Left ventricle myocardium superior (tissue), 1 donor: ENCODE results near the gene ZHX3. TPM values are rescaled to one million over a fixed set of nuclear protein-coding genes. Genes with fewer than 3 reads are reported as not detected.

ENCODE experiments used
- ATAC-seq: fragments of 200-7000 bp; cut with Tn5 transposase; one replicate; pipeline ENCODE4 v1.9.1; 2020; ENCODE audit warnings: mild to moderate bottlenecking, moderate library complexity
- DNase-seq: peaks from one replicate; pipeline ENCODE4 v3.0.0-alpha.2; 2020
- intact Hi-C: fragments of 100-400 bp; cut with micrococcal nuclease; formaldehyde crosslinking; loops from one replicate; pipeline ENCODE4 v1.11.0; 2022
- total RNA-seq: library from RNA; stranded (reverse); fragmentation: NEBNext Ultra II Directional; extraction: Animal tissue kit (Norgen Biotek cat#: 25700); gene quantifications from one replicate; pipeline ENCODE4 v1.2.1, GENCODE V29; 2021
- donor health status: DM: no; HTN: yes; CAD: no; lungs with severe emphysema.

Gene ZHX3
- total RNA-seq, 1 donor from 2014 or later = 37.8 TPM

GRCh38 chr20:41154436-41155176 lies 162.9 kb downstream of the ZHX3 start:
- intact Hi-C loops = no loop called here
- DNase-seq (peak; percentile 46), ATAC-seq (peak; percentile 76)

DNA sequence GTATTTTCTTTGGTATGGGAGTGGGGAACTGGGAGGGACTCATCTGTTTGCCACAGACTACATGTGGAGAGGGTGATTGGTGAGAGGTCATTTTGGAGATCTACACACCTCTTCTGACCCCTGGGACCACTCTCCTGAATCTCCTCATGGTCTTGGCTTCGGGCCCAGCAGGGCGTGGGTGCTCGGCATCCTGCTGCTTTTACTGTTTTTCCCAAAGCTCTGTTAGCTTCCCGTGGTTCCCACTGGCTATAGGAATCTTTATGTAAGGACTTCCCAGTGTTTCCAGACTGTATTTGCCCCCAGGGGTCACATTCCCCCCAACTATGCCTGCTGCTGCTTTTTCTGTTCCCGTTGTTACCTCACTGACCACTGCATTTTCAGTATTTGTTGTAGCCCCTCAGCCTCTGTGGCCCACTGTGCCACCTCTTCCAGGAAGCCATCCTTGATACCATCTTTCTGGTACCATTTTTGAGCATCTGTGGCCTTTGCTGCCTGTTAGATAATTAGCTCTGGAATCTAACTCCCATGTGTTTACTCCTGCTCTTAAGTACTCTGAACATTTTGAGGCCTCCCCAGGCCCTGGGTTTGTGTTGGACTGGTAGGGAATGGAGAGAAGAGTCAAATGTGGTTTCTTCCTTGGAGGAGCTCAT lies 165.3 kb downstream of the ZHX3 start:
- ATAC-seq (no peak), DNase-seq (peak; percentile 42)
- intact Hi-C loops = no loop called here

DNA sequence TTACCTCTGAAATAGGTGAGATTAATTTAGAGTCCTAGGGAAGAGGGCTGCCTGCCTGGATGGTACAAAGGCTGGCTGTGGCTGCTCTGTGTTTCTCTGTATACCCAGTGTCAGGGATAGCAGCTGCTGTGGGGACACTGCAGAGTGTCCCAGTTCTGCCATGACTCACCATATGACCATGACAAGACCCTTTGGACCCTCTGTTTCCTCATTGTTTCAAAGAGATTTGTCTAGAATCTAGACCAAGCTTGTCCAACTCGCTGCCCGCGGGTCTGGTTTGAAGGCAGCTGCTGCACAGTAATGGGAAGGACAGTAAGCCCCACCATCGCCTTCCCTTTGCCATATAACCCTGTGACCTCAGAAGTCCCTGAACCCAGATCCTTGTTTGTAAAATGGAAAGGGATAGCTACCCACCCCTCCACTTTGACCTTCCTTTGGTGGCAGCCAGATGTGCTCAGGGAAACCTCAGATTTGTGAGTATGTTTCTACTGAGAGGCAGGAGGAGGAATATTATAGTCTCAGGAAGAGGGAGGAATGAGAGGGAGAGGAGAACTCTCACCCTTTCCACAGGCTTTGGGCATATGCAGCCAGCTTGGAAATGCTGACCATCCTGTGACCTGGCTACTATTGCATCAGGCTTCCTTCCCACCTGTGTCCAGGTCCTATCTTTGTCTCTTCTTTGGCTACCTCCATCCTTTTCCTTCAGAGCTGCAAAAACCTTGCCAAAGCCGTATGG lies 166.2 kb downstream of the ZHX3 start:
- intact Hi-C loops = no loop called here
- peak; percentile 19 for DNase-seq
- no peak for ATAC-seq

- no peak for DNase-seq
- intact Hi-C loops = no loop called here
- peak; percentile 4 for ATAC-seq
These were observed 166.9 kb downstream of the ZHX3 start for GRCh38 chr20:41150664-41151063.

DNA sequence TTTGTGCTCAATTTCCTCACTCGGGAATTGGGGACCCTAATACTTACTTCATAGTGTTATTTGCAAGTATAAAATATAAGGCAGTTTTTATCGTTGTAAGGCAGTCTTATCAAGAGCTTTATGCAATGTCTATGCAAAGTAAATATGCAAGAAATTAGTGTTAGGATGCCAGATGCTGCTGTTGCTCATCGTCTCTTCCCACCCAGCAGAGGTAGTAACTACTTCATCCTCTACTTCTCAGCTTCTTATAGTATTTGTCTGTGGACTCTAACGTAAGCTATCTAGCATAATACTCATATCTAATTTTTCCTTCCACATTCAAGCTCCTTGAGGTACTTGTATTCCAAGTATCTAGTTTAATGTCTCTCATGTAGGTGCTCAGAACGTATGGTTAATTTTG lies 168.6 kb downstream of the ZHX3 start:
- DNase-seq = no peak
- intact Hi-C loops = no loop called here
- no peak for ATAC-seq

DNA sequence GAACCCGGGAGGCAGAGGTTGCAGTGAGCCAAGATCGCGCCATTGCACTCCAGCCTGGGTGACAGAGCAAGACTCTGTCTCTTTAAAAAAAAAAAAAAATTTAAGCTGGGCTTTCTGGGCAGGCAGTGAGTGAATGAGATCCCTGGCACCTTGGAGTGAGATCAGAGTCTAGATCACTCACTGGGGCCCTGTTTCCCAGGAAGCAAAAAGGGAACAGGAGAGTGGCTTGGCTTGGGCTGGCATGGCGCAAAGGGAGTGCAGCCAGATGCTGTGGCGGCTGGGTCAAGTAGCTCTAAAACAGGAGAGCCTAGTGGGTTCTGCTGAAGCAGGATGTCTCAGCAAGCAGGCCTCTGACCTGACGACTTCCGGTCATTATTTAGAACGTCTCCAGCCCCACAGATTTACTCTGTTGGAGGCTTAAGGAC lies 169.8 kb downstream of the ZHX3 start:
- intact Hi-C loops = no loop called here

DNA sequence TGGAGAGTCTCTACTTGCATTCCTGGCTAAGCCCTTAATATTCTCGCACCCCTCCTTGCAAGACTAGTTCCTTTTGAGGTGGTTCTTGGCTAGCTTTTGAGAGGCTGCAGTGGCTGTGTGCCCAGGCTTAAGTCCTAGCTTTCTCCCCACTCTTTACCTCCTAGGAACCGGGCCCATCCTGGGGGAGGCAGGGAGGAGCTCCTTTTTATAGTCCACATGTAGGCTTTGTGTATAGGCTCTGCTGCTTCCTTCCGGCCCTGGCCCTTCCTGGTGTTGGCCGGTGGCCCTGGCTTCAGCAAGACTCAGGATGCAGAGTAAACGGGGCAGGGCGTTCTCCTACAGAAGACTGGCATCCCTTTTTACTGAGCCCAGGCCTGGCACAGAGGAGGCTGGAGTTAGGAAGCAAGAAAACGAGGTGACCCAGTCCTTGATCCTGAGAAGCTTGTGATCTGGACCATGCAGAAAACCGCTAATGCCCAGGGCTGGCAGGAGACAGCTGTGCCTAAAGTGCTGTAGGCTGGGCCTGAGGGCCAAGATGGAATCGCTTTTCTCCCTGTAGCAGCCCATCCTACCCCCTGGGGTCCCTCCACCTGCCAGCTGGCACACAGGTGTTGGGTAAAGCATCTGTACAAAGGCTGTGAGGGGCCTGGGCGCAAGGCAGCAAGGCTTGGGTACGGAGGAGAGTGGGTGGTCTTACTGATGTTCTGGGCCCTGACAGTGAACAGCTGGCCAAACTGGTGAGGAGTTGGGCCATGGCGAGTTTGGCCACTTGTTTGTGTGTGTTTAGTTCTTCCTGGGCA lies 171.5 kb downstream of the ZHX3 start:
- intact Hi-C loops = no loop called here
- ATAC-seq = peak; percentile 37

More for the DNA sequence above, 169.8 kb downstream of the ZHX3 start:
- peak; percentile 64 for DNase-seq
- peak; percentile 77 for ATAC-seq

GRCh38 chr20:41145317-41145716 lies 172.2 kb downstream of the ZHX3 start:
- intact Hi-C loops = no loop called here
- no peak for ATAC-seq

More for the DNA sequence above, 171.5 kb downstream of the ZHX3 start:
- peak; percentile 63 for DNase-seq

GRCh38 chr20:41143354-41143753 lies 174.2 kb downstream of the ZHX3 start:
- intact Hi-C loops = no loop called here
- no peak for ATAC-seq
- no peak for DNase-seq

More at GRCh38 chr20:41145317-41145716, 172.2 kb downstream of the ZHX3 start:
- no peak for DNase-seq

GRCh38 chr20:41142919-41143318 lies 174.6 kb downstream of the ZHX3 start:
- no peak for DNase-seq
- intact Hi-C loops = no loop called here
- ATAC-seq = no peak

DNA sequence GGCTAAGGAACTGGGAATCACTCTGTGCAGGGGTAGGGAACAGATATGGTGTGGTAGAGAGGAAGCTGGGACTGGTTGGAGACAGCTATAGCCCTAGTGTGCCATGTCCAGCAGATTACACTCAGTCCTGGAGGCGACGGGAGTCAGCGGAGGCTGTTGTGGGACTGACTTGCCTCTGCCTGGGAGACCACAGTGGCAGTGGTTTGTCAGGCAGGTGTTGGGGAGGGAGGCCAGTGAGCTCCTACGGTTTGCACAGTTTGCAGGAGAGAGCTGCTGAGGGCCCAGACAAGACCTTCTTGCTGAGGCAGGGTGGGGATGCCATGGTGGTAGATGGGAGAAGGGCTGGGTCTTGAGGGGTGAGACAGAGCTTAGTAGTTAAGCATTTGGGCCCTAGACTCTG lies 175.3 kb downstream of the ZHX3 start:
- ATAC-seq (no peak), DNase-seq (no peak)
- intact Hi-C loops = no loop called here

GRCh38 chr20:41141153-41141815 lies 176.2 kb downstream of the ZHX3 start:
- DNase-seq = peak; percentile 63
- peak; percentile 4 for ATAC-seq
- intact Hi-C loops = no loop called here

DNA sequence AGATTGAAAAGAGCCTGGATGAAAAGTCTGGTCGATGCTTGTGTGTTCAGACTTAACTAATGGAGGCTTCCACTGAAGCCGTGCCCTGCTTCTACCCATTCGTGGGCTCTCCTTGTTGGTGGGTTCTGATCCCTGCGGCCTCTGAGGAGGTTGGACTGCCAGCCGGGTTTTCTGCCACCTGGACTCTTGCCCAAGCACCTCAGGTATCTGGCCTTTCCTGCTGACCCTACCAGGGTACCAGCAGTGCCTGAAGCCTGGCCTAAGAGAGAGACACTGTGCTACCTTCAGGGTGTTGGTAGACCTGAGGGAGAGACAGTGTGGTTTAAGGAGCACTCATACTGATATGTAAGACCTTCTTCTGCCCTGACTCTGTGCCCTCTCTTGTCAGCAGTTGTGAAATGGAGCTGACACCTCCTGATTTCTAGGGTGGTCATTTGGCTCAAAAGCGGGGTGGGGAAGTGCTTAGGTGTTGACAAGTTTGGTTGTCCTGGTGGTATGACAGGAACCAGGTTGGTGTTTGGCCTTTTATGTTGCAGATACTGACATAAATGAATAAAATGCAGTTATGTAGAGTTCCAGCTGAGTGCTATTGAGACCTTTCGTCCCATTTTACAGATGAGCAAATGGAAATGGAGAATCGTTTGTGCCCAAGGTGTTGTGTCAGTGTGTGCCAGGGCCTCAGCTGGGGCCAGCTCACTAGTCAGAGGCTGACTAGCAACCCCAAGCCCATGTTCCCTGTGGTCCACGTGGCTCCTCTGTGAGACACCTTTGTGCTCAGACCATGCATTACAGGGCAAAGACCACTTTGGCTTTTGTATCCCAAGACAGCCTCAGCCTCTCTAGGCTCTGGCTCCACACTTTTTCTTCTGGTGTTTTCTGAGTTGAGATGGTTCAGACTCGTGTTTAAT lies 177.1 kb downstream of the ZHX3 start:
- no peak for DNase-seq
- no peak for ATAC-seq
- intact Hi-C loops = no loop called here

GRCh38 chr20:41139227-41140093 lies 178.1 kb downstream of the ZHX3 start:
- DNase-seq = no peak
- ATAC-seq = no peak
- intact Hi-C loops = no loop called here

DNA sequence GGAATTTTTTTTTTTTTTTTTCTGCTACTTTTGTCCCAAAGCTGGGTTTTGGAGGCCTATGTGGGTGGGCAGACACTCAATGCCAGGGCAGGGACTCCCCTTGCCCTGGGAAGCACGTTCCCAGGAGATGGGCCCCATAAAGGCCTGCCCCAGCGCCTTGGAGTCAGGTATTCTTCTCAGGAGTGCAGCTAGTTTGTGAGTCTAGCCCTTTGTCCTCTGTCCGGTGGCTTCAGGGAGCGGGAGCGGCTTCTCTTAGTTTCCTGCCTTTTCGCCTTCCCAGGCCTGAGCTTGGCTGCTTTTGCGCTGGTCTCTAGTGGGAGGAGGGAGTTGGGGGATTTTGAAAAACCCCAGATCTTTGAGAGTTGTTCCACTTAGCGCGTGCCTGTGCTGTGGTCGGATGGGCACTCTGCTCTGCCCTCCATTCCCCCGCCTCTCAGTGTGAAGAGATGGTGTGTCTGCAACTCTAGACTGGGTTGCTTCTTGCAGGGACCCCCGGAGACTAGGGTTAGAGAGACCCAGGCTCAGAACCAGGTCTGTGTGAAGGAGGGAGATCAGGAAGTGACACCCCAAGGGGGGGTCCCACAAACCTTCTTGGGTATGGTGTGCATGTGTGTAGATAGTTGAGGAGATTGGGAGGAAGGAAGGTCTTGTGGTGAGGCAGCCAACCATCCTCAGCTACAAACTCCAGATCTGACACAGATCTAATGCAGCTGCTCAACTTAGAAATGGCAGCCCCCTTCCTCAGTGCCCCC lies 178.9 kb downstream of the ZHX3 start:
- intact Hi-C loops = no loop called here
- DNase-seq (peak; percentile 39), ATAC-seq (no peak)
